NT2/D1 (cell line): ENCODE results near the gene GSE1.

Experiments
- SUZ12 ChIP-seq: IDR thresholded peaks from 2 replicates; pipeline ENCODE4 v1.6.1; 2011; ENCODE audit not compliant: insufficient read length, insufficient read depth; ENCODE audit errors: extremely low read depth
- YY1 ChIP-seq: IDR thresholded peaks from 2 replicates; pipeline ENCODE4 v1.6.1; 2011; ENCODE audit not compliant: insufficient read length, insufficient read depth
- ZNF274 ChIP-seq: IDR thresholded peaks from 2 replicates; pipeline ENCODE4 v1.6.1; 2011; ENCODE audit warnings: mild to moderate bottlenecking, low read depth, low read length

GRCh38 chr16:85616607-85617321 lies 3.6 kb downstream of the GSE1 start:
- TF ChIP-seq SUZ12 (no peak), YY1 (no peak), ZNF274 (no peak)
